Hepatic stellate cell (primary cell): ENCODE results near the gene NAALADL2.
"Not testable (repeated sequence)": the region's sequence is repeated elsewhere in the genome, so short reads cannot be mapped to it uniquely, and the experiment has no call there.

Experiments used
- DNase-seq: peaks from one replicate; pipeline ENCODE4 v3.0.0; 2011; ENCODE audit warnings: low spot score

Gene NAALADL2

DNA sequence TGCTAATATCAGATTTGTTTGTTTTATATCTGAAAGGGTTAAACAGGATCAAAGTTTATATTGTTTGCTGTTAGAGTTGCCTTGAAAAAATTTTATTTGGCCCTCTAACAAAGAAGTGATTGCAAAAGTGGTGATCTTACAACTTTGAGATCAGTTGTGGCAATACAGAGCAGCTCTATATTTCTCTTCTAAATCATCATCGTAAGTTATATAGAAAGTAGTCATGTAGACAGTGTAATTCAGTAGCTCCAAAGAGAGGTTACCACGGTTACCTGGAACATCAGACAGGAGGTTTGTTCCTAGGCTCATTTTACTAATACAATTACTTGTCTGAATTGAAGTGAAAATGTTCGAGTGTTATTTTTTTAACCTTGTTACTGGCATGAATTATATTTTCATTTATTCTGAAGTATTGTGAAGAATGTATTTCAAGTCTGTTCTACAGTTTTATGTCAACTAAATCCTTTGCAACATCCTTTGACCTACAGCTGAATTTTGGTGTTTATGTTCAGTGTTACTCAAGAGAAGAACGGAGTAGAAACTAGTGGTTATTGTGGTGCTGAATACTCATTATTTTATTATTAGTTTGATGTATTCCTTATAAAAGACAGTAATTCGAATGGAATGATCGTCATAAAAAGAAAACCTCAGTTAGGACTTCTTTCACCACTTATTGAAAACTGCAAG is 214.2 kb downstream of the NAALADL2 start:
- DNase-seq = no peak

DNA sequence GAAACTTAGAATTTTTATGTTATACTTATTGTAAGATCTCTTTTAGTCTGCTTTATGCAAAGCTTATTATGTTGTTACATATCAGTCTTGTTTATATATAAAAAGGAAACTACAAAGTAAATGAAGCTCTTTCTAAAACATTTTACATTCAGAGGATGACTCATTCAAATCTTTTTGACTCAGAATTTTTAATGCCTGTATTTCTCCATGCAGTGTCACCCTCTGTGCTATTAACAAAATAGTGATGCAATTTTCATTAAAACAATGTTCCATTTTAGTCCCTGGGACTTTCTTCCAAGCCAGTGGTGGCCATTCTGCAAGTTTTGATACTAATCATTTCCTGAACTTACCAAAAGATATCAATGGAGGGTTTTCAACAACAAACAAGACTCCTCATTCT is 216.1 kb downstream of the NAALADL2 start:
- peak; percentile 4 for DNase-seq

GRCh38 chr3:175077216-175077615 is 218.1 kb downstream of the NAALADL2 start:
- DNase-seq = no peak

GRCh38 chr3:175082631-175083030 is 223.5 kb downstream of the NAALADL2 start:
- DNase-seq = no peak

DNA sequence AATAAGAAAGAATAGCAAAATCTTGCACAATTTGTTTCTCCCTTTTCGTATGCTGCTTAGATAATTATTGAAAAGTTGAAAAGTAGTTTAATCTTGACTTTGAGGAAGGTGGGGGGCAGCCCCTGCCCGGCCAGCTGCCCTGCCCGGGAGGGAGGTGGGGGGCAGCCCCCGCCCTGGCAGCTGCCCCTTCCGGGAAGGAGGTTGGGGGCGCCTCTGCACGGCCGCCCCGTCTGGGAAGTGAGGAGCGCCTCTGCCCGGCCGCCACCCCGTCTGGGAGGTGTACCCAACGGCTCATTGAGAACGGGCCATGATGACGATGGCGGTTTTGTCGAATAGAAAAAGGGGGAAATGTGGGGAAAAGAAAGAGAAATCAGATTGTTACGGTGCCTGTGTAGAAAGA is 228.0 kb downstream of the NAALADL2 start:
- not testable (repeated sequence) for DNase-seq

- no peak for DNase-seq
These were observed 229.7 kb downstream of the NAALADL2 start for GRCh38 chr3:175088766-175089380.

GRCh38 chr3:175091426-175092114 is 232.4 kb downstream of the NAALADL2 start:
- no peak for DNase-seq

DNA sequence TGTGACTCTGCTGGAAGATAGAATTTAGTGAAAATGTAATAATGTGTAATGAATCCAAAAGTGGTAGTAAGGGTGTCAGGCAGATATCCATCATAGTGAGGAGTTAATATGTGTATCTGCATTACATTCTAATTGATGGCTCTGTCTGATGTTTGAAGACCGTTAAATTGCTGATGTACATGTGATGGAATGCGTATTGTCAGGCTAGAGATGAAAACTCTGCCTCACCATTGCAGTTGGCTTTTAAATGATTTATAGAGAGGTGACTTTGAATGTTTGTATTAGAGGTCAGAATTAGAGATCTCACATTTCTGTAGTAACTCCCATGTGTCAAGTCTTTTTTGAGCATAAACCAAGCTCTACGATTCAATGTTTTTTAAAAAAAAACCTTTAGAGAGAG is 234.6 kb downstream of the NAALADL2 start:
- DNase-seq = no peak

GRCh38 chr3:175094344-175094743 is 235.2 kb downstream of the NAALADL2 start:
- DNase-seq = no peak

- no peak for DNase-seq
These were observed 239.5 kb downstream of the NAALADL2 start for GRCh38 chr3:175098644-175099043.

DNA sequence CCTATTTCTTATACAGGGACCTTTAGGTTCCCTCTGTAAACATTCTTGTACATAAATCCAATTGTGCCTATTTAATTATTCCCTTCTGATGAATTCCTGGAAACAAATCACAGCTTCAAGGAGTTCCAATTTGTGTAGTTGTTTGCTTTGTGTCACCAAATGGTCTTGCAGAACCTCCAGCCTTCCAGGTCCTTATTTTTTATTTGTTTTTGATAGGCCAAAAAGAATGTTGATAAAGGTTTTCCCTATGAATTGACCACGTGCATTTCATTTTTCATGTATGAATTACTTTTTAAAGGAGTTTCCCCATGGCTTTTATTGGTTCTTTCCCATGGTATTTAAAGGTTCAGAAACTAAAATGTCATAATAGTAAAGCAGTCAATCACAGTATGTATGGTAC is 243.0 kb downstream of the NAALADL2 start:
- no peak for DNase-seq

- DNase-seq = no peak
These were observed 244.2 kb downstream of the NAALADL2 start for GRCh38 chr3:175103298-175103697.

DNA sequence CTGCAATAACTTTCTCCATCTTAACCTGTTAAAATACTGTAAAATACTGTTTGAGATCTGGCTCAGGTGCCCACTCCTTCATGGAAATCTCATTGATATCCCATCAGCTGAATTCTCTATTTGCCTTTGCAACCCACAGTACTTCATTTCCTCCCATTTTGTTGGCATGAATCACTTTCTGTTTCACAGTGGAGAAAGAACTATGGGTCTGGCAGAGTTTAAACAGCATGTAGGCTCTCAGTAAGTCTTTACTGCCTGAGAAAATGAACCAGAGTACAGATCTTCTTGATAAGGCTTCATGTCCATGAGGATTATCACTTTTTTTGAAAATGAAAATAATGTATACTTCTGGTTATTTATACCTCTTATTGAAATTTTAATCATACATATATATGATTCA is 245.9 kb downstream of the NAALADL2 start:
- peak; percentile 2 for DNase-seq

- DNase-seq = no peak
These were observed 248.1 kb downstream of the NAALADL2 start for GRCh38 chr3:175107231-175107630.

GRCh38 chr3:175107995-175108394 is 248.9 kb downstream of the NAALADL2 start:
- DNase-seq = no peak

GRCh38 chr3:175108613-175109151 is 249.5 kb downstream of the NAALADL2 start:
- DNase-seq = no peak

DNA sequence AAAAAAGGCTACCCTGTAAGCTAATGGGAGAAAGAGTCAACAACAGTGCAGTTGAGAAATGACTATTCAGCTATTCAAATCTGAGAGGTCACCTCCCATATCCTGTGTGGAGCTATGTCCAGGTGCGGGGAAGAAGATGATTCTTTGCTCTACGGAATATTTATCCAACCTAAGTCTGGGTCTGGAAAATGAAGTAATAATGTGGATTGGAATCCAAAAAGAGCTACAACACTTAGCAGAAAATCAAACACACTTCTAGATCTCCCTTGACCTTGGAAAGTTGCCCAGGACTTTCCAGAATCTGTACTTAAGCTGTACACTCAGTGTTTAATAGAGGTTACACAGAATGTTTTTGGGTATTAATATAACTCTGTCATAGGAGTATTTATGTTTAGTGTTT is 251.9 kb downstream of the NAALADL2 start:
- DNase-seq = no peak

GRCh38 chr3:175118382-175118941 is 259.3 kb downstream of the NAALADL2 start:
- DNase-seq = no peak

DNA sequence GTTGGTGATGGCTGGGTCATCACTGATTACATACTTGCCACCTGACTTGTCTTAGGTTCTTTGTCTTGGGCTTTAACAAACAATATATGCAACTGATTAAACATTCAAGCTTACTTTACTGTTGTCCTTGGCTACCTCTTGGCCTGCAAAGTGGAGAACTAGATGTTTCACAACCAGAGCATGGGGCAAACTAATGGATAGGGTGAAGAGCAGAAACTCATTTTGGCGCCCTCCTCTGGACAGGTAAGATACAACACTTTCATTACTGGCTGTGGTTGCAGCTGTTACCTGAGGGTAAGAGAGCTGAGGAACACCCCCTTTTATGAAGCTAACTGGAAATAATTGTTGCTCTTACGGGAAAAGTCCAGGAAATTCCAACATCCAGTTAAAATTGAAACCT is 262.1 kb downstream of the NAALADL2 start:
- DNase-seq = no peak

- DNase-seq = no peak
These were observed 268.0 kb downstream of the NAALADL2 start for GRCh38 chr3:175127075-175127662.

- DNase-seq = no peak
These were observed 270.0 kb downstream of the NAALADL2 start for GRCh38 chr3:175129126-175129525.

GRCh38 chr3:175129571-175129970 is 270.4 kb downstream of the NAALADL2 start:
- DNase-seq = no peak
